H1 (cell line): ENCODE measurements around the gene ERCC6L. TPM values are rescaled to one million over a fixed set of nuclear protein-coding genes. Genes with fewer than 3 reads are reported as not detected.
A peak's percentile ranks its signal among the peaks of the same experiment; 100 is the strongest.

Source experiments
- CTCF ChIA-PET: fragments of 300-600 bp; sonication (Branson Sonifier 250); formaldehyde crosslinking; loops from one replicate; lab custom pipeline; 2021; ENCODE audit not compliant: partially characterized antibody; lab: Charles Lee
- POLR2A ChIA-PET: fragments of 300-600 bp; sonication (Branson Sonifier 250); formaldehyde crosslinking; loops from one replicate; lab custom pipeline; 2021; ENCODE audit warnings: inconsistent platforms; ENCODE audit not compliant: partially characterized antibody; lab: Charles Lee
- DNase-seq, 2 experiments: peaks; one replicate each; pipeline versions ENCODE4 v3.0.0 to v3.0.0-alpha.2; 2010 to 2022; ENCODE audit warnings: low spot score in 2 of 2, low read depth in 1 of 2, mixed read lengths in 1 of 2
- FAIRE-seq: peaks from 2 replicates; lab custom pipeline; 2011; peaks lifted over from hg19 to GRCh38; lab: Jason Lieb, UNC
- H2AFZ ChIP-seq: 2 replicates; pipeline ENCODE4 v1.8.1; 2012; ENCODE audit warnings: low read length, inconsistent platforms
- H2AK5ac ChIP-seq: 2 replicates; pipeline ENCODE4 v1.6.1; 2013; ENCODE audit warnings: low read depth, low read length
- H2BK120ac ChIP-seq: replicated peaks from 2 replicates; pipeline ENCODE3; 2013; ENCODE audit warnings: low read depth, low read length, inconsistent platforms
- H2BK12ac ChIP-seq: 2 replicates; pipeline ENCODE4 v1.6.1; 2013; ENCODE audit warnings: low read depth, low read length
- H2BK15ac ChIP-seq: 2 replicates; pipeline ENCODE4 v1.6.1; 2013; ENCODE audit warnings: low read length
- H2BK20ac ChIP-seq: 2 replicates; pipeline ENCODE4 v1.6.1; 2013; ENCODE audit warnings: low read length
- H2BK5ac ChIP-seq: 2 replicates; pipeline ENCODE4 v1.6.1; 2013; ENCODE audit warnings: low read depth, low read length
- H3K14ac ChIP-seq: 2 replicates; pipeline ENCODE4 v1.6.1; 2013; ENCODE audit warnings: inconsistent platforms; ENCODE audit not compliant: insufficient read length
- H3K18ac ChIP-seq: 2 replicates; pipeline ENCODE4 v1.6.1; 2013; ENCODE audit warnings: low read length; ENCODE audit errors: extremely low read depth
- H3K23ac ChIP-seq: 2 replicates; pipeline ENCODE4 v1.6.1; 2013; ENCODE audit warnings: inconsistent platforms; ENCODE audit not compliant: insufficient read length
- H3K23me2 ChIP-seq: 2 replicates; pipeline ENCODE4 v1.6.1; 2013; ENCODE audit warnings: low read depth, low read length
- H3K27ac ChIP-seq: 2 replicates; pipeline ENCODE4 v1.6.1; 2011; ENCODE audit warnings: low read depth, low read length, inconsistent platforms
- H3K27me3 ChIP-seq, 4 experiments: replicated peaks in 1 of 4; 1 replicate in 1 of 4; 2 replicates in 3 of 4; pipeline versions ENCODE4 v1.6.1 to v1.8.1; 2011 to 2013; ENCODE audit warnings: low read length in 3 of 4, mild to moderate bottlenecking in 3 of 4, inconsistent platforms in 2 of 4, mixed read lengths in 2 of 4, moderate library complexity in 1 of 4; ENCODE audit not compliant: control insufficient read depth in 3 of 4, insufficient read depth in 3 of 4; ENCODE audit errors: extremely low read depth in 1 of 4
- H3K36me3 ChIP-seq, 4 experiments: 2 replicates each; pipeline versions ENCODE4 v1.6.1 to v1.8.1; 2011 to 2013; ENCODE audit warnings: mild to moderate bottlenecking in 4 of 4, low read length in 3 of 4, moderate library complexity in 2 of 4, control low read depth in 1 of 4, inconsistent platforms in 1 of 4; ENCODE audit not compliant: insufficient read depth in 4 of 4, control insufficient read depth in 2 of 4
- H3K4ac ChIP-seq: replicated peaks from 2 replicates; pipeline ENCODE3; 2013; ENCODE audit warnings: low read length, low read depth, mixed read lengths, inconsistent platforms; ENCODE audit not compliant: insufficient read length
- H3K4me1 ChIP-seq, 4 experiments: replicated peaks in 1 of 4; 1 replicate in 1 of 4; 2 replicates in 3 of 4; pipeline versions ENCODE4 v1.6.1 to v1.8.1; 2011 to 2013; ENCODE audit warnings: low read length in 3 of 4, inconsistent platforms in 2 of 4, mixed read lengths in 1 of 4; ENCODE audit not compliant: insufficient read depth in 4 of 4, control insufficient read depth in 3 of 4
- H3K4me2 ChIP-seq, 2 experiments: 2 replicates each; pipeline versions ENCODE4 v1.6.1 to v1.8.1; 2011 to 2013; ENCODE audit warnings: low read depth in 2 of 2, low read length in 2 of 2, control low read depth in 1 of 2, inconsistent platforms in 1 of 2, mild to moderate bottlenecking in 1 of 2; ENCODE audit not compliant: insufficient read depth in 1 of 2
- H3K4me3 ChIP-seq, 4 experiments: fragments of 200-600, 300-600 bp in 1 of 4; sonication (generic), shearing (Covaris generic), sonication (Bioruptor Twin) in 1 of 4; 2 replicates each; pipeline versions ENCODE4 v1.5.1 to v1.8.1; 2011 to 2016; ENCODE audit warnings: low read length in 4 of 4, low read depth in 3 of 4, control low read depth in 2 of 4, inconsistent platforms in 2 of 4, mild to moderate bottlenecking in 2 of 4, mixed read lengths in 1 of 4, moderate library complexity in 1 of 4; ENCODE audit not compliant: insufficient read depth in 2 of 4; ENCODE audit errors: extremely low read depth in 1 of 4
- H3K56ac ChIP-seq: replicated peaks from 2 replicates; pipeline ENCODE3; 2013; ENCODE audit warnings: low read depth, mild to moderate bottlenecking, mixed read lengths, low read length, inconsistent platforms; ENCODE audit not compliant: insufficient read length
- H3K79me1 ChIP-seq: 2 replicates; pipeline ENCODE4 v1.6.1; 2013; ENCODE audit warnings: low read depth, low read length, control low read depth
- H3K79me2 ChIP-seq, 2 experiments: 2 replicates each; pipeline versions ENCODE4 v1.6.1 to v1.8.1; 2012 to 2013; ENCODE audit warnings: low read length in 2 of 2, mild to moderate bottlenecking in 2 of 2, inconsistent platforms in 1 of 2; ENCODE audit not compliant: insufficient read depth in 2 of 2, control insufficient read depth in 1 of 2
- H3K9ac ChIP-seq, 4 experiments: replicated peaks in 1 of 4; 1 replicate in 1 of 4; 2 replicates in 3 of 4; pipeline versions ENCODE4 v1.6.1 to v1.8.1; 2011 to 2013; ENCODE audit warnings: low read depth in 3 of 4, low read length in 3 of 4, control low read depth in 2 of 4, mild to moderate bottlenecking in 2 of 4, moderate library complexity in 2 of 4, inconsistent platforms in 1 of 4; ENCODE audit errors: extremely low read depth in 1 of 4
- H3K9me3 ChIP-seq, 2 experiments: 2 replicates each; pipeline versions ENCODE4 v1.6.1 to v1.8.1; 2012 to 2013; ENCODE audit warnings: mild to moderate bottlenecking in 2 of 2, moderate library complexity in 2 of 2, control low read depth in 1 of 2, inconsistent platforms in 1 of 2, low read depth in 1 of 2, low read length in 1 of 2, mixed read lengths in 1 of 2; ENCODE audit not compliant: insufficient read depth in 2 of 2
- H4K20me1 ChIP-seq, 2 experiments: replicated peaks in 1 of 2; 2 replicates each; pipeline versions ENCODE3 to v1.8.1; 2011 to 2013; ENCODE audit warnings: inconsistent platforms in 2 of 2, low read length in 2 of 2, mild to moderate bottlenecking in 1 of 2; ENCODE audit not compliant: insufficient read depth in 2 of 2, control insufficient read depth in 1 of 2
- H4K5ac ChIP-seq: 2 replicates; pipeline ENCODE4 v1.6.1; 2013; ENCODE audit warnings: low read length, low read depth, mixed read lengths, inconsistent platforms; ENCODE audit not compliant: insufficient read length
- H4K8ac ChIP-seq: 2 replicates; pipeline ENCODE4 v1.8.0; 2013; ENCODE audit warnings: mild to moderate bottlenecking, moderate library complexity, low read length, inconsistent platforms; ENCODE audit not compliant: insufficient read depth; ENCODE audit errors: extremely low read depth
- H4K91ac ChIP-seq: replicated peaks from 2 replicates; pipeline ENCODE3; 2013; ENCODE audit warnings: low read length, mixed read lengths, inconsistent platforms; ENCODE audit not compliant: insufficient read length
- RXRA ChIP-seq: IDR thresholded peaks from 2 replicates; pipeline ENCODE4 v1.6.1; 2011; ENCODE audit warnings: low read depth, mild to moderate bottlenecking, low read length, moderate library complexity; ENCODE audit not compliant: insufficient read depth
- SAP30 ChIP-seq: fragments of 300-600 bp; sonication (generic); IDR thresholded peaks from 2 replicates; pipeline ENCODE4 v1.7.1; 2012; ENCODE audit warnings: low read length, moderate library complexity, mild to moderate bottlenecking, inconsistent platforms; ENCODE audit not compliant: insufficient read depth, insufficient replicate concordance
- WGBS, 2 experiments: shearing (Covaris generic) in 1 of 2; methylation state at CpG; one replicate each; pipeline versions ENCODE4 v1.1.6 to v1.1.7; 2013 to 2015; ENCODE audit warnings: low lambda C conversion rate in 2 of 2, mixed read lengths in 2 of 2, inconsistent platforms in 1 of 2, low coverage in 1 of 2, missing lambda C conversion rate in 1 of 2; ENCODE audit not compliant: insufficient replicate concordance in 2 of 2, insufficient coverage in 1 of 2, insufficient read length in 1 of 2; ENCODE audit errors: extremely low coverage in 1 of 2, missing lambda C conversion rate in 1 of 2; 5-methylcytosine and 5-hydroxymethylcytosine counted together
- long read RNA-seq, 2 experiments: library from RNA in 1 of 2; library from capped mRNA in 1 of 2; stranded (forward); transcript quantifications; one replicate each; pipeline ENCODE4 v2.0.0, GENCODE V29; 2021; ENCODE audit warnings: inconsistent platforms in 1 of 2
- polyA minus RNA-seq, 3 experiments: library from RNA; depleted of rRNA, polyadenylated mRNA; stranded (reverse); fragments of >200 nt; gene quantifications; 1 replicate in 2 of 3; 2 replicates in 1 of 3; pipeline ENCODE4 v1.2.3, GENCODE V29; 2011
- polyA plus RNA-seq, 7 experiments: library from polyadenylated mRNA; depleted of rRNA in 3 of 7; stranded (reverse) in 5 of 7; unstranded in 2 of 7; fragments of >200 nt in 5 of 7; fragments of 200-250 nt in 2 of 7; gene quantifications; 1 replicate in 5 of 7; 2 replicates in 1 of 7; 4 replicates in 1 of 7; pipeline versions ENCODE4 v1.2.1 to v1.2.3, GENCODE V29; 2011 to 2013; ENCODE audit warnings: missing spikeins in 2 of 7, mixed read lengths in 2 of 7
- total RNA-seq: library from RNA; stranded (reverse); fragmentation: NEBNext Ultra II Directional; extraction: Animal tissue kit (Norgen Biotek cat#: 25700); gene quantifications from 2 replicates; pipeline ENCODE4 v1.2.1, GENCODE V29; 2021

Gene ERCC6L, protein sequence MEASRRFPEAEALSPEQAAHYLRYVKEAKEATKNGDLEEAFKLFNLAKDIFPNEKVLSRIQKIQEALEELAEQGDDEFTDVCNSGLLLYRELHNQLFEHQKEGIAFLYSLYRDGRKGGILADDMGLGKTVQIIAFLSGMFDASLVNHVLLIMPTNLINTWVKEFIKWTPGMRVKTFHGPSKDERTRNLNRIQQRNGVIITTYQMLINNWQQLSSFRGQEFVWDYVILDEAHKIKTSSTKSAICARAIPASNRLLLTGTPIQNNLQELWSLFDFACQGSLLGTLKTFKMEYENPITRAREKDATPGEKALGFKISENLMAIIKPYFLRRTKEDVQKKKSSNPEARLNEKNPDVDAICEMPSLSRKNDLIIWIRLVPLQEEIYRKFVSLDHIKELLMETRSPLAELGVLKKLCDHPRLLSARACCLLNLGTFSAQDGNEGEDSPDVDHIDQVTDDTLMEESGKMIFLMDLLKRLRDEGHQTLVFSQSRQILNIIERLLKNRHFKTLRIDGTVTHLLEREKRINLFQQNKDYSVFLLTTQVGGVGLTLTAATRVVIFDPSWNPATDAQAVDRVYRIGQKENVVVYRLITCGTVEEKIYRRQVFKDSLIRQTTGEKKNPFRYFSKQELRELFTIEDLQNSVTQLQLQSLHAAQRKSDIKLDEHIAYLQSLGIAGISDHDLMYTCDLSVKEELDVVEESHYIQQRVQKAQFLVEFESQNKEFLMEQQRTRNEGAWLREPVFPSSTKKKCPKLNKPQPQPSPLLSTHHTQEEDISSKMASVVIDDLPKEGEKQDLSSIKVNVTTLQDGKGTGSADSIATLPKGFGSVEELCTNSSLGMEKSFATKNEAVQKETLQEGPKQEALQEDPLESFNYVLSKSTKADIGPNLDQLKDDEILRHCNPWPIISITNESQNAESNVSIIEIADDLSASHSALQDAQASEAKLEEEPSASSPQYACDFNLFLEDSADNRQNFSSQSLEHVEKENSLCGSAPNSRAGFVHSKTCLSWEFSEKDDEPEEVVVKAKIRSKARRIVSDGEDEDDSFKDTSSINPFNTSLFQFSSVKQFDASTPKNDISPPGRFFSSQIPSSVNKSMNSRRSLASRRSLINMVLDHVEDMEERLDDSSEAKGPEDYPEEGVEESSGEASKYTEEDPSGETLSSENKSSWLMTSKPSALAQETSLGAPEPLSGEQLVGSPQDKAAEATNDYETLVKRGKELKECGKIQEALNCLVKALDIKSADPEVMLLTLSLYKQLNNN
- total RNA-seq (23.9 and 24.7 TPM in 2 replicates), polyA plus RNA-seq (2011; rRNA removed) (2.0 and 4.0 TPM in 2 replicates), polyA minus RNA-seq (2011; rRNA and poly(A)+ RNA removed) (11.1 and 15.9 TPM in 2 replicates)
- 6.0 TPM for polyA plus RNA-seq (2011; cell fraction: cytosol; rRNA removed)
- polyA plus RNA-seq (2011; cell fraction: nucleus; rRNA removed): 2.7 TPM
- 9.3 to 17.4 TPM (median 11.9 TPM) in 4 replicates for polyA plus RNA-seq (2012, experiment 1 of 2)
- 0.98 TPM for polyA plus RNA-seq (2012, experiment 2 of 2)
- 12.8 TPM for polyA plus RNA-seq (2013, experiment 1 of 2)
- 11.8 TPM for polyA plus RNA-seq (2013, experiment 2 of 2)
- 8.0 TPM for polyA minus RNA-seq (2011; cell fraction: cytosol; rRNA and poly(A)+ RNA removed)
- polyA minus RNA-seq (2011; cell fraction: nucleus; rRNA and poly(A)+ RNA removed): 16.7 TPM
- long read RNA-seq, experiment 1, full-length matches to known transcripts: 4 of 16 reads
- long read RNA-seq, experiment 1, partial matches to known transcripts: 0 of 16 reads
- long read RNA-seq, experiment 1, other reads (novel, unspliced or antisense): 12 of 16 reads
- long read RNA-seq, experiment 2, full-length matches to known transcripts: 3 of 5 reads
- long read RNA-seq, experiment 2, partial matches to known transcripts: 0 of 5 reads
- long read RNA-seq, experiment 2, other reads (novel, unspliced or antisense): 2 of 5 reads

DNA sequence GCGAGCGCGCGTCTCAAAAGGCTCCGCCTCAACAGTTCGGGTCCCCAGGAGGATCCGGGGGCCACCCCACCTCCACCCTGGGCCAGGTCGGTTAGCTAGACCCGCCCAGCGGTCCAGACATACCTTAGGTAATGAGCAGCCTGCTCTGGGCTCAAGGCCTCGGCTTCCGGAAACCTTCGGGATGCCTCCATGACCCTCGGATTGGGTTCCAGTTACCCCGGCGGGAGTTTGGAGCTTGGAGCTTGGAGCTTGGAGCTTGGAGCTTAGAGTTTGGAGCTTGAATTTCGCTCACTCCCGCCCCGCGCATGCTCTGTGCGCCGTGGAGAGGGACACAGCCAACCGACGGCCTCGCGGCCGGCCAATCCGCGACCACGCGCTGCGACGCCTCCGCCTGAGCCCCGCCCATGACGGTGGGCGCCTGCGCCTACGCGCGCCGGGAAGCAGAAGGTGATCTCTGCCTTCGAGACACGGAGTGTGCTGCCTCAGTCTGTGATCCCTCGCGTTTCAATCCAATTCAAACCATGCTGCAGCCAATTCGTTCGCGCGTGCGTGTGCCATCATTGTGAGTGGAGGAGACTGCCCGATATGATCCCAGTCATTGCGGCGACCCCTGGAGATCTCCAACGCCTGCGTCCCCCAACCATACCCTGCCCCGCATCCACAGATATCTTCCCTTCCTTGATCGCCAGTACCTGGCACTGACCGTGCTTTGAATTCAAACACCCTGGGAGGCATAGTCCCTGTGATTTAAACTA is at the start of gene ERCC6L:
Gene ERCC6L (minus strand): TSS at position 307 of the 755 bp plus-strand sequence. CDS start 116 bp downstream, at position 191.
- H4K20me1 ChIP-seq: no peaks in the 10 kb centered on the region
- H3K23me2 ChIP-seq: peaks cover 2% of the 10 kb centered on the region; the same call in 1 of the 2 replicates
- ChIA-PET POLR2A (interaction anchor here (0.8 to 5.3 kb wide), 20 partner anchors 8 to 221 kb away, joined by 3 to 27 read pairs (median 4); partner anchors contain the start of genes PIN4 and RPS4X), CTCF (no interaction called here)
- H2BK12ac ChIP-seq: no peak within 1 kb of the TSS
- FAIRE-seq: peak; percentile 71
- H2BK20ac ChIP-seq: no peak within 1 kb of the TSS
- H2BK5ac ChIP-seq: no peak within 1 kb of the TSS
- H3K27ac ChIP-seq: peak within 1 kb of the TSS; percentile 20; the same call in 1 of the 2 replicates
- peak within 1 kb of the TSS; percentile 34 to 87 (median 69) for H3K9ac ChIP-seq
- H2BK120ac ChIP-seq: no peak within 1 kb of the TSS
- no peak within 1 kb of the TSS for H3K23ac ChIP-seq
- no peaks in the 10 kb centered on the region for H3K79me1 ChIP-seq
- WGBS, 2 experiments: 1% methylated on average over 42 of the region's 59 CpGs; no CpG with 5 or more reads in 1 of the 2 experiments
- H3K9me3 ChIP-seq: no peaks in the 10 kb centered on the region
- H3K79me2 ChIP-seq: peaks cover 0 to 22% of the 10 kb centered on the region in 2 experiments; a peak in 2 of 4 replicates
- peak within 1 kb of the TSS; percentile 77 for H4K5ac ChIP-seq
- H4K91ac ChIP-seq: peak within 1 kb of the TSS; percentile 82
- peak; percentile 72 to 84 for DNase-seq
- H3K14ac ChIP-seq: no peak within 1 kb of the TSS
- no peaks in the 10 kb centered on the region for H3K27me3 ChIP-seq
- no peaks in the 10 kb centered on the region; a peak in 1 of 7 replicates for H3K4me1 ChIP-seq
- peak within 1 kb of the TSS; percentile 69 to 84 (median 74) for H3K4me3 ChIP-seq
- no peak within 1 kb of the TSS for H3K56ac ChIP-seq
- peak within 1 kb of the TSS; percentile 77 to 90 for H3K4me2 ChIP-seq
- no peak within 1 kb of the TSS for H3K4ac ChIP-seq
- H4K8ac ChIP-seq: peak within 1 kb of the TSS; percentile 75
- no peak within 1 kb of the TSS for H2BK15ac ChIP-seq
- H3K18ac ChIP-seq: no peak within 1 kb of the TSS; the same call in none of the 2 replicates
- H2AFZ ChIP-seq: peak within 1 kb of the TSS; percentile 84; the same call in 1 of the 2 replicates
- H2AK5ac ChIP-seq: no peak within 1 kb of the TSS
- H3K36me3 ChIP-seq: peaks cover 0 to 10% (median 2%) of the 10 kb centered on the region in 4 experiments; a peak in 3 of 8 replicates
- TF ChIP-seq RXRA (no peak), SAP30 (no peak)
